NK-92 (cell line): ENCODE results near the gene LHFPL2.
"Not testable (repeated sequence)": the region's sequence is repeated elsewhere in the genome, so short reads cannot be mapped to it uniquely, and the experiment has no call there.

ENCODE experiments used
- DNase-seq: peaks from one replicate; lab custom pipeline; 2025; ENCODE audit not compliant: unreplicated experiment; lab: John Stamatoyannopoulos, UW

LHFPL2 gene

DNA sequence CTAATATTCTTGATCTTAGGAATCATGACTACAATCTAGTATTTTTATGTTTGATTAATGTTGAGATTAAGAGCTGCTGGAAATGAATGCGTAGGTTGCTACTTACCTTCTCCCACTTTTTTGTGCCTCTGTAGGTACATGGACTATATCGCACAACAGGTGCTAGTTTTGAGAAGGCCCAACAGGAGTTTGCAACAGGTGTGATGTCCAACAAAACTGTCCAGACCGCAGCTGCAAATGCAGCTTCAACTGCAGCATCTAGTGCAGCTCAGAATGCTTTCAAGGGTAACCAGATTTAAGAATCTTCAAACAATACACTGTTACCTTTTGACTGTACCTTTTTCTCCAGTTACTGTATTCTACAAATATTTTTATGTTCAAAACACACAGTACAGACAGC is 173.2 kb downstream of the LHFPL2 start:
- no peak for DNase-seq

- no peak for DNase-seq
Measured at GRCh38 chr5:78473751-78474150, 174.8 kb downstream of the LHFPL2 start.

DNA sequence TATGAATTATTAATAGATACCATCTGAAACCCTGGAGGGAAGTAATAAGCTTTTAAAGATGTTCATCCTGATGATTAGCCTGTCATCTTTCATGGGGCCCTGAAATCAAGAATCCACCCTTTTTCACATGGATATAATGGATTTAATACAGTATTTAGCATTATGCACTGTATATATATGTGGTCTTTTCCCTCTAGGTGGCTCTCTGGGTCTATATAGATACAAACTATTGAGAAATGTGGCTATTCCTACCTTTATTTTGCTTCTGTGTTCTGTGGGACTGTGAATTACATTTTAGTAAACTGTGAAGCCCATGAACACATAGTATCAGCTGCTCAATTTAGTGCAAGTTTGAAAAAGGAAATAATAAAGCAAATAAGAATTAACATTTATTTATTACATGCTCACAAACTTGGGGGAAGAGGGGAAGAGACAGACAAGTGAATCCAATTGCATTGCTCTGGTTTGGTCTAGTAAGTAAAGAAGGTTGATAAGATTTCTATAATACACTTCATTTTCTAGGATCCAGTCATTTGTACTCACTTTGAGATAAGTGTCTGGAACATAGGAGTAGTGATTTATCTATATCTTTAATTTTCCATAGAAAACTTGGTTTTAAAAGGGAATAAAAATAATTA is 176.0 kb downstream of the LHFPL2 start:
- DNase-seq: no peak

GRCh38 chr5:78471896-78472295 is 176.7 kb downstream of the LHFPL2 start:
- no peak for DNase-seq

- DNase-seq: no peak
Measured at GRCh38 chr5:78467752-78468357, 180.7 kb downstream of the LHFPL2 start.

- DNase-seq: no peak
Measured at GRCh38 chr5:78467140-78467539, 181.4 kb downstream of the LHFPL2 start.

DNA sequence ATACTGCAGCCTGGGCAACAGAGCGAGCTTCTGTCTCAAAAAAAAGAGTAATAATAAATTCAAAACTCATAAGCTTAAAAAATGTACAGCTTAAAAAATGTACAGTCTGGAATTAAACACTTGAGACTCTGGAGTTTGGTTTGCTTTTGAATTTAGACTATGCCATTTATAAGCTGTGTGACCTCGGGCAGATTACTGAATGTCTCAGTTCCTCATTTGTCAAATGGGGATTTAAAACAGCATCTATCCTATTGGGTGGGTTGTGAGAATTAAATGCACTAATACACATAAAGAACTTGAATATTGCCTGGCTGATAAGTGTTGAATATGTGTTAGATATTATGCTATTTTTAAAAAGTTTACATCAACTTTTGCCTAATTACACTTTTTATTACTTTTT is 189.7 kb downstream of the LHFPL2 start:
- DNase-seq: no peak

DNA sequence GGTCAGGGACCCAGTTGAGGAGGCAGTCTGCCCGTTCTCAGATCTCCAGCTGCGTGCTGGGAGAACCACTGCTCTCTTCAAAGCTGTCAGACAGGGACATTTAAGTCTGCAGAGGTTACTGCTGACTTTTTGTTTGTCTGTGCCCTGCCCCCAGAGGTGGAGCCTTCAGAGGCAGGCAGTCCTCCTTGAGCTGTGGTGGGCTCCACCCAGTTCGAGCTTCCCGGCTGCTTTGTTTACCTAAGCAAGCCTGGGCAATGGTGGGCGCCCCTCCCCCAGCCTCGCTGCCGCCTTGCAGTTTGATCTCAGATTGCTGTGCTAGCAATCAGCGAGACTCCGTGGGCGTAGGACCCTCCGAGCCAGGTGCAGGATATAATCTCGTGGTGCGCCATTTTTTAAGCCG is 191.1 kb downstream of the LHFPL2 start:
- DNase-seq: not testable (repeated sequence)

DNA sequence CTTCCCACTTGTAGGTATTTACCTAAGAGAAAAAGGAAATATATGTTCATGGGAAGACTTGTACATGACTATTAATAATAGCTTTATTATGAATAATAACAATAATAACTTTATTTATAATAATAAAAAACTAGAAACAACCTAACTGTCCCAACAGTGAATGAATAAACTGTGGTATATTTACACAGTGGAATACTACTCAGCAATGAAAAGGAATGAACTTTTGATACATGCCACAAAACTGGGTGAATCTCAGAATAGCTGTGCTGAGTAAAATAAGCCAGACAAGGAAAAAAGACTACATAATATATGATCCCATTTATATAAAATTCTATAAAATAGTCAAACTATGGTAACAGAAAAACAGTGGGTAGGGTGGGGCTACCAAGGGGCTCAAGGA is 199.5 kb downstream of the LHFPL2 start:
- no peak for DNase-seq

DNA sequence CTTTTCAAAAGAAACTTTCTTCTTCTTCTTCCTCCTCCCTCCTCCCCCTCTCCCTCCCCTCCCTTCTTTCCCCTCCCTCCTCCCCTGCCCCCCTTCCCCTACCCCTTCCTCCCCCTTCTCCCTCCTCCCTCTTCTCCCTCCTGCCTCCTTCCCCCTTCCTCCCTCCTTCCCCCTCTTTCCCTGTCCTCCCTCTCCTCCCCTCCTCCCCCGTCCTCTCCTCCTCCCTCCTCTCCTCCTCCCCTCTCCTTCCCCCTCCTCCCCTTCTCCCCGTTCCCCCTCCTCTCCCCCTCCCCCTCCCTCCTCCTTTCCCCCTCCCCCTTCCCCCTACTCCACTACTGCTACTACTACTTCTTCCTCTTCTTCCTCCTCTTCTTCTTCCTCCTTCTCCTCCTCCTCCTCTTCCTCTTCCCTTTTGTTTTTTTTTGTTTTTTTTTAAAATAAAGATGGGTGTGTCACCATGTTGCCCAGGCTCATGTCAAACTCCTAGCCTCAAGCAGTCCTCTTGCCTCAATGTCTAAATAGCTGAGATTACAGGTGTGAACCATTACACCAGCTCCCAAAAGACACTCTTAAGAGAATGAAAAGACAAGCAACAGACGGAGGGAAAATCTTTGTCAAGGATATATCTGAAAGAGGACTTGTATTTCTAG is 200.7 kb downstream of the LHFPL2 start:
- DNase-seq: no peak
